ENCODE results near the gene EFNA5. TPM values are rescaled to one million over a fixed set of nuclear protein-coding genes. Genes with fewer than 3 reads are reported as not detected.

Gene EFNA5
- total and polyA plus RNA-seq, 10 of the 15 experiments (the other 5 are each of a cell fraction or from before 2014, with no cell fraction given): 0.19 to 12.6 (median 3.9) TPM

GRCh38 chr5:107651325-107651724, 19.4 kb downstream of the EFNA5 start (continued):
- no peak for TF ChIP-seq HSF1 (IDR thresholded peaks at IDR 0.05; ENCODE audit: low read depth, low read length)
- no peak for TF ChIP-seq KLF5 (IDR thresholded peaks at IDR 0.05; ENCODE audit: partially characterized antibody)
- TF ChIP-seq CHD1 (IDR thresholded peaks at IDR 0.05; ENCODE audit: low read depth, low read length): no peak
- no peak for TF ChIP-seq JUNB (IDR thresholded peaks at IDR 0.05)
- no peak for TF ChIP-seq ZNF622 (IDR thresholded peaks at IDR 0.05)
- TF ChIP-seq RAD51 (IDR thresholded peaks at IDR 0.05): no peak
- no peak for TF ChIP-seq DPF2 (IDR thresholded peaks at IDR 0.05)
- TF ChIP-seq CREM (IDR thresholded peaks at IDR 0.05; ENCODE audit: low read depth): no peak

- H4K20me1 ChIP-seq (ENCODE audit: control insufficient read depth, insufficient read depth): no peaks in the 10 kb centered on the region
- no peak overlapping the region for H3K4me2 ChIP-seq (ENCODE audit: control insufficient read depth, insufficient read depth)
- BruUV-seq (replicated peaks): no TSS peak
- no peaks in the 10 kb centered on the region for H3K36me3 ChIP-seq (ENCODE audit: control insufficient read depth in 2 of 2, insufficient read depth in 2 of 2, low read length in 1 of 2)
- no peak overlapping the region for H2AFZ ChIP-seq (ENCODE audit: control insufficient read depth, low read depth, low read length)
- peaks cover 18% of the 10 kb centered on the region for H3K79me2 ChIP-seq (ENCODE audit: control insufficient read depth, insufficient read depth, low read length)
- FAIRE-seq (no peak), ATAC-seq (no peak; the same call in 1 of the 3 replicates), DNase-seq (ENCODE audit: low read depth, low spot score) (no peak)
- RAD21 ChIA-PET (ENCODE audit: unreplicated experiment): interaction anchor here (1.0 to 2.0 kb wide), 3 partner anchors 19 to 20 kb away, joined by 3 to 6 read pairs (median 3); no protein-coding TSS in a partner anchor
- TF ChIP-seq POU2F2 (IDR thresholded peaks at IDR 0.05; ENCODE audit: borderline replicate concordance, low read depth, low read length) (no peak), GATAD2B (conservative IDR thresholded peaks at IDR 0.05; ENCODE audit: low read depth) (no peak), KDM1A (IDR thresholded peaks at IDR 0.05; ENCODE audit: borderline replicate concordance) (no peak), CREM (IDR thresholded peaks at IDR 0.05; ENCODE audit: low read depth) (no peak), NFYA (IDR thresholded peaks at IDR 0.05; ENCODE audit: borderline replicate concordance, low read depth, low read length) (no peak), LARP7 (IDR thresholded peaks at IDR 0.05) (no peak), ZBTB33 (IDR thresholded peaks at IDR 0.05) (no peak), PAX5 (IDR thresholded peaks at IDR 0.05; ENCODE audit: borderline replicate concordance, low read depth, low read length) (no peak)
- TF ChIP-seq, protein P1, sequence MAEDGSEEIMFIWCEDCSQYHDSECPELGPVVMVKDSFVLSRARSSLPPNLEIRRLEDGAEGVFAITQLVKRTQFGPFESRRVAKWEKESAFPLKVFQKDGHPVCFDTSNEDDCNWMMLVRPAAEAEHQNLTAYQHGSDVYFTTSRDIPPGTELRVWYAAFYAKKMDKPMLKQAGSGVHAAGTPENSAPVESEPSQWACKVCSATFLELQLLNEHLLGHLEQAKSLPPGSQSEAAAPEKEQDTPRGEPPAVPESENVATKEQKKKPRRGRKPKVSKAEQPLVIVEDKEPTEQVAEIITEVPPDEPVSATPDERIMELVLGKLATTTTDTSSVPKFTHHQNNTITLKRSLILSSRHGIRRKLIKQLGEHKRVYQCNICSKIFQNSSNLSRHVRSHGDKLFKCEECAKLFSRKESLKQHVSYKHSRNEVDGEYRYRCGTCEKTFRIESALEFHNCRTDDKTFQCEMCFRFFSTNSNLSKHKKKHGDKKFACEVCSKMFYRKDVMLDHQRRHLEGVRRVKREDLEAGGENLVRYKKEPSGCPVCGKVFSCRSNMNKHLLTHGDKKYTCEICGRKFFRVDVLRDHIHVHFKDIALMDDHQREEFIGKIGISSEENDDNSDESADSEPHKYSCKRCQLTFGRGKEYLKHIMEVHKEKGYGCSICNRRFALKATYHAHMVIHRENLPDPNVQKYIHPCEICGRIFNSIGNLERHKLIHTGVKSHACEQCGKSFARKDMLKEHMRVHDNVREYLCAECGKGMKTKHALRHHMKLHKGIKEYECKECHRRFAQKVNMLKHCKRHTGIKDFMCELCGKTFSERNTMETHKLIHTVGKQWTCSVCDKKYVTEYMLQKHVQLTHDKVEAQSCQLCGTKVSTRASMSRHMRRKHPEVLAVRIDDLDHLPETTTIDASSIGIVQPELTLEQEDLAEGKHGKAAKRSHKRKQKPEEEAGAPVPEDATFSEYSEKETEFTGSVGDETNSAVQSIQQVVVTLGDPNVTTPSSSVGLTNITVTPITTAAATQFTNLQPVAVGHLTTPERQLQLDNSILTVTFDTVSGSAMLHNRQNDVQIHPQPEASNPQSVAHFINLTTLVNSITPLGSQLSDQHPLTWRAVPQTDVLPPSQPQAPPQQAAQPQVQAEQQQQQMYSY (CRISPR knock-in tag; IDR thresholded peaks at IDR 0.05): no peak
- no peak overlapping the region for H3K9ac ChIP-seq (ENCODE audit: control insufficient read depth, insufficient read depth, low read length)
- no peak overlapping the region for H3K4me3 ChIP-seq
- H3K27ac ChIP-seq (ENCODE audit: control insufficient read depth, insufficient read depth): no peak overlapping the region
- no peaks in the 10 kb centered on the region for H3K4me1 ChIP-seq (ENCODE audit: control insufficient read depth, insufficient read depth, low read length)
- no peaks in the 10 kb centered on the region; the same call in 2 of the 3 replicates for H3K9me3 ChIP-seq (replicated peaks; ENCODE audit: control insufficient read depth, insufficient read depth, low read length)
- H3K27me3 ChIP-seq (replicated peaks in 1 of 2; ENCODE audit: control insufficient read depth in 2 of 2, insufficient read depth in 2 of 2, low read length in 1 of 2): no peaks in the 10 kb centered on the region
- SMC1A ChIA-PET (ENCODE audit: uncharacterized antibody, unreplicated experiment): interaction anchor here (0.7 to 2.1 kb wide), 7 partner anchors 9 to 76 kb away, joined by 3 to 10 read pairs (median 5); no protein-coding TSS in a partner anchor
- POLR2A ChIA-PET: no interaction called here
- intact Hi-C loops (cut with micrococcal nuclease; ENCODE audit: unreplicated experiment): no loop called here
- in situ Hi-C loops (cut with MboI): no loop called here
- CTCF ChIA-PET: interaction anchor here (1.8 kb wide), 1 partner anchor 14 kb away, joined by 4 read pairs; no protein-coding TSS in a partner anchor
Measured at GRCh38 chr5:107646418-107646817, 24.3 kb downstream of the EFNA5 start.
